Measurements from ENCODE around the gene COL7A1. TPM values are rescaled to one million over a fixed set of nuclear protein-coding genes. Genes with fewer than 3 reads are reported as not detected.

The COL7A1 gene
- polyA plus RNA-seq, 1 of the 3 experiments (the other 2 are of a cell fraction), result 10.8 TPM

DNA sequence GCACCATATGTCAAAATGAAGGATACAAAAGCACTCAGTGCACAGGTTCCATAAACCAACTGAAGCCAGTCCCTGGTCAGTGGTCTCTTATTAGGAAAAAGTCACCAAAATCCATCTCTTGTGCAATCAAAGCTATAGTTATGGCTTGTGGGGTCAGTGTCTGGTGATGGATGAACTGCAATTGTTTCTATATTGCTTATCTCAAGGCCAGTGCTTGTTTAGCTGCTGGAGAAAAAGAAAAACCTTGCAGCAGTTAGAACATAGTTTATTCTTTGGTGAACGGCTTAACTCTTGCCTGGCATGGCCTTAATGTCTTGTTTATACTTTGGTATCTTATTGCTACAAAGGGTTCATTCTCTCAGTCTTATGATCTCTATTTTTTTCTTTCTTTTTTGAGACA is 17.2 kb upstream of the COL7A1 start:
- H3F3A ChIP-seq (replicated peaks; ENCODE audit: insufficient read depth), result no peaks in the 10 kb centered on the region
- no peaks in the 10 kb centered on the region for H4K20me1 ChIP-seq (ENCODE audit: insufficient read depth)
- peaks cover 0 to 13% of the 10 kb centered on the region in 2 experiments for H3K36me3 ChIP-seq (replicated peaks in 1 of 2; ENCODE audit: control insufficient read depth in 1 of 2, insufficient read depth in 2 of 2, low read length in 1 of 2)
- peaks cover 5 to 7% of the 10 kb centered on the region in 2 experiments; a peak in 3 of 4 replicates for H3K4me1 ChIP-seq (ENCODE audit: control insufficient read depth in 1 of 2, insufficient read depth in 2 of 2, low read depth in 1 of 2, low read length in 1 of 2)
- no peaks in the 10 kb centered on the region for H3K9me2 ChIP-seq
- no peak for DNase-seq
- H3K4me3 ChIP-seq (ENCODE audit: low read depth in 2 of 2, low read length in 1 of 2), result no peak overlapping the region
- TF ChIP-seq RAD21 (IDR thresholded peaks at IDR 0.05; ENCODE audit: low read length) (no peak), EP300 (IDR thresholded peaks at IDR 0.05; ENCODE audit: borderline replicate concordance in 1 of 2, low read depth in 1 of 2, low read length in 1 of 2) (no peak), RCOR1 (IDR thresholded peaks at IDR 0.05; ENCODE audit: low read length) (no peak), YY1 (IDR thresholded peaks at IDR 0.05; ENCODE audit: low read depth) (no peak), NFIC (IDR thresholded peaks at IDR 0.05; ENCODE audit: borderline replicate concordance) (no peak), RFX5 (IDR thresholded peaks at IDR 0.05; ENCODE audit: low read length) (no peak), FOXM1 (IDR thresholded peaks at IDR 0.05; ENCODE audit: low read depth) (no peak), NRF1 (IDR thresholded peaks at IDR 0.05; ENCODE audit: low read depth, low read length) (no peak), TCF12 (IDR thresholded peaks at IDR 0.05) (no peak)
- TF ChIP-seq, protein P1, sequence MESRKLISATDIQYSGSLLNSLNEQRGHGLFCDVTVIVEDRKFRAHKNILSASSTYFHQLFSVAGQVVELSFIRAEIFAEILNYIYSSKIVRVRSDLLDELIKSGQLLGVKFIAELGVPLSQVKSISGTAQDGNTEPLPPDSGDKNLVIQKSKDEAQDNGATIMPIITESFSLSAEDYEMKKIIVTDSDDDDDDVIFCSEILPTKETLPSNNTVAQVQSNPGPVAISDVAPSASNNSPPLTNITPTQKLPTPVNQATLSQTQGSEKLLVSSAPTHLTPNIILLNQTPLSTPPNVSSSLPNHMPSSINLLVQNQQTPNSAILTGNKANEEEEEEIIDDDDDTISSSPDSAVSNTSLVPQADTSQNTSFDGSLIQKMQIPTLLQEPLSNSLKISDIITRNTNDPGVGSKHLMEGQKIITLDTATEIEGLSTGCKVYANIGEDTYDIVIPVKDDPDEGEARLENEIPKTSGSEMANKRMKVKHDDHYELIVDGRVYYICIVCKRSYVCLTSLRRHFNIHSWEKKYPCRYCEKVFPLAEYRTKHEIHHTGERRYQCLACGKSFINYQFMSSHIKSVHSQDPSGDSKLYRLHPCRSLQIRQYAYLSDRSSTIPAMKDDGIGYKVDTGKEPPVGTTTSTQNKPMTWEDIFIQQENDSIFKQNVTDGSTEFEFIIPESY (IDR thresholded peaks at IDR 0.05; ENCODE audit: borderline replicate concordance, low read depth), result no peak
- TF ChIP-seq, protein P2, sequence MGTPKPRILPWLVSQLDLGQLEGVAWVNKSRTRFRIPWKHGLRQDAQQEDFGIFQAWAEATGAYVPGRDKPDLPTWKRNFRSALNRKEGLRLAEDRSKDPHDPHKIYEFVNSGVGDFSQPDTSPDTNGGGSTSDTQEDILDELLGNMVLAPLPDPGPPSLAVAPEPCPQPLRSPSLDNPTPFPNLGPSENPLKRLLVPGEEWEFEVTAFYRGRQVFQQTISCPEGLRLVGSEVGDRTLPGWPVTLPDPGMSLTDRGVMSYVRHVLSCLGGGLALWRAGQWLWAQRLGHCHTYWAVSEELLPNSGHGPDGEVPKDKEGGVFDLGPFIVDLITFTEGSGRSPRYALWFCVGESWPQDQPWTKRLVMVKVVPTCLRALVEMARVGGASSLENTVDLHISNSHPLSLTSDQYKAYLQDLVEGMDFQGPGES (IDR thresholded peaks at IDR 0.05; ENCODE audit: low read depth, low read length), result no peak
- TF ChIP-seq, protein P3, sequence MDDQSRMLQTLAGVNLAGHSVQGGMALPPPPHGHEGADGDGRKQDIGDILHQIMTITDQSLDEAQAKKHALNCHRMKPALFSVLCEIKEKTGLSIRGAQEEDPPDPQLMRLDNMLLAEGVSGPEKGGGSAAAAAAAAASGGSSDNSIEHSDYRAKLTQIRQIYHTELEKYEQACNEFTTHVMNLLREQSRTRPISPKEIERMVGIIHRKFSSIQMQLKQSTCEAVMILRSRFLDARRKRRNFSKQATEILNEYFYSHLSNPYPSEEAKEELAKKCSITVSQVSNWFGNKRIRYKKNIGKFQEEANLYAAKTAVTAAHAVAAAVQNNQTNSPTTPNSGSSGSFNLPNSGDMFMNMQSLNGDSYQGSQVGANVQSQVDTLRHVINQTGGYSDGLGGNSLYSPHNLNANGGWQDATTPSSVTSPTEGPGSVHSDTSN (IDR thresholded peaks at IDR 0.05), result no peak
- TF ChIP-seq, protein P4, sequence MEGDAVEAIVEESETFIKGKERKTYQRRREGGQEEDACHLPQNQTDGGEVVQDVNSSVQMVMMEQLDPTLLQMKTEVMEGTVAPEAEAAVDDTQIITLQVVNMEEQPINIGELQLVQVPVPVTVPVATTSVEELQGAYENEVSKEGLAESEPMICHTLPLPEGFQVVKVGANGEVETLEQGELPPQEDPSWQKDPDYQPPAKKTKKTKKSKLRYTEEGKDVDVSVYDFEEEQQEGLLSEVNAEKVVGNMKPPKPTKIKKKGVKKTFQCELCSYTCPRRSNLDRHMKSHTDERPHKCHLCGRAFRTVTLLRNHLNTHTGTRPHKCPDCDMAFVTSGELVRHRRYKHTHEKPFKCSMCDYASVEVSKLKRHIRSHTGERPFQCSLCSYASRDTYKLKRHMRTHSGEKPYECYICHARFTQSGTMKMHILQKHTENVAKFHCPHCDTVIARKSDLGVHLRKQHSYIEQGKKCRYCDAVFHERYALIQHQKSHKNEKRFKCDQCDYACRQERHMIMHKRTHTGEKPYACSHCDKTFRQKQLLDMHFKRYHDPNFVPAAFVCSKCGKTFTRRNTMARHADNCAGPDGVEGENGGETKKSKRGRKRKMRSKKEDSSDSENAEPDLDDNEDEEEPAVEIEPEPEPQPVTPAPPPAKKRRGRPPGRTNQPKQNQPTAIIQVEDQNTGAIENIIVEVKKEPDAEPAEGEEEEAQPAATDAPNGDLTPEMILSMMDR (IDR thresholded peaks at IDR 0.05), result no peak
- TF ChIP-seq, protein P5, sequence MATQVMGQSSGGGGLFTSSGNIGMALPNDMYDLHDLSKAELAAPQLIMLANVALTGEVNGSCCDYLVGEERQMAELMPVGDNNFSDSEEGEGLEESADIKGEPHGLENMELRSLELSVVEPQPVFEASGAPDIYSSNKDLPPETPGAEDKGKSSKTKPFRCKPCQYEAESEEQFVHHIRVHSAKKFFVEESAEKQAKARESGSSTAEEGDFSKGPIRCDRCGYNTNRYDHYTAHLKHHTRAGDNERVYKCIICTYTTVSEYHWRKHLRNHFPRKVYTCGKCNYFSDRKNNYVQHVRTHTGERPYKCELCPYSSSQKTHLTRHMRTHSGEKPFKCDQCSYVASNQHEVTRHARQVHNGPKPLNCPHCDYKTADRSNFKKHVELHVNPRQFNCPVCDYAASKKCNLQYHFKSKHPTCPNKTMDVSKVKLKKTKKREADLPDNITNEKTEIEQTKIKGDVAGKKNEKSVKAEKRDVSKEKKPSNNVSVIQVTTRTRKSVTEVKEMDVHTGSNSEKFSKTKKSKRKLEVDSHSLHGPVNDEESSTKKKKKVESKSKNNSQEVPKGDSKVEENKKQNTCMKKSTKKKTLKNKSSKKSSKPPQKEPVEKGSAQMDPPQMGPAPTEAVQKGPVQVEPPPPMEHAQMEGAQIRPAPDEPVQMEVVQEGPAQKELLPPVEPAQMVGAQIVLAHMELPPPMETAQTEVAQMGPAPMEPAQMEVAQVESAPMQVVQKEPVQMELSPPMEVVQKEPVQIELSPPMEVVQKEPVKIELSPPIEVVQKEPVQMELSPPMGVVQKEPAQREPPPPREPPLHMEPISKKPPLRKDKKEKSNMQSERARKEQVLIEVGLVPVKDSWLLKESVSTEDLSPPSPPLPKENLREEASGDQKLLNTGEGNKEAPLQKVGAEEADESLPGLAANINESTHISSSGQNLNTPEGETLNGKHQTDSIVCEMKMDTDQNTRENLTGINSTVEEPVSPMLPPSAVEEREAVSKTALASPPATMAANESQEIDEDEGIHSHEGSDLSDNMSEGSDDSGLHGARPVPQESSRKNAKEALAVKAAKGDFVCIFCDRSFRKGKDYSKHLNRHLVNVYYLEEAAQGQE (IDR thresholded peaks at IDR 0.05; ENCODE audit: low read depth, low read length), result no peak
- 0 out of 2 replicates have a peak, but pooled peaks cover 3% of the 10 kb centered on the region for H3K9me3 ChIP-seq
- ChIA-PET CTCF (interaction anchor here (0.8 to 4.6 kb wide), 4 partner anchors 10 to 143 kb away, joined by 3 to 40 read pairs (median 3); partner anchors contain the start of gene SLC26A6), POLR2A (no interaction called here)
- no peak overlapping the region for H3K4me2 ChIP-seq
- H3K27ac ChIP-seq (ENCODE audit: low read depth in 2 of 2, low read length in 1 of 2), result no peak overlapping the region
- no peaks in the 10 kb centered on the region for H3K27me3 ChIP-seq (ENCODE audit: insufficient read depth)
- WGBS (ENCODE audit: low lambda C conversion rate), result 79% methylated on average over 1 of the region's 1 CpG
- H3K79me2 ChIP-seq (ENCODE audit: insufficient read depth), result peaks cover 21% of the 10 kb centered on the region
- no peak overlapping the region for H2AFZ ChIP-seq (ENCODE audit: low read depth)
- no peak overlapping the region for H3K9ac ChIP-seq

Data from SK-N-SH (cell line).